Measurements from ENCODE around the gene CENPA.
"Not testable (repeated sequence)": the region's sequence is repeated elsewhere in the genome, so short reads cannot be mapped to it uniquely, and the experiment has no call there.

DNA sequence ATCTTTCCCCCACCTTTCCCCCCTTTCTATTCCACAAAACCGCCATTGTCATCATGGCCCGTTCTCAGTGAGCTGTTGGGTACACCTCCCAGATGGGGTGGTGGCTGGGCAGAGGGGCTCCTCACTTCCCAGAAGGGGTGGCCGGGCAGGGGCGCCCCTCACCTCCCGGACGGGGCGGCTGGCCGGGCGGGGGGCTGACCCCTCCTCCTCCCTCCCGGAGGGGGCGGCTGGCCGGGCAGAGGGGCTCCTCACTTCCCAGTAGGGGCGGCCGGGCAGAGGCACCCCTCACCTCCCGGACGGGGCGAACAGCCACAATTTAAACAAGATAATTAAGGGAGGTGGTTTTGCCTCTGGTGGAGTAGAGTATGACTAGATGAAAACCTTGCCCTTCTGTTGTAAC, 9.3 kb downstream of the CENPA start:
- TF ChIP-seq, protein P1, sequence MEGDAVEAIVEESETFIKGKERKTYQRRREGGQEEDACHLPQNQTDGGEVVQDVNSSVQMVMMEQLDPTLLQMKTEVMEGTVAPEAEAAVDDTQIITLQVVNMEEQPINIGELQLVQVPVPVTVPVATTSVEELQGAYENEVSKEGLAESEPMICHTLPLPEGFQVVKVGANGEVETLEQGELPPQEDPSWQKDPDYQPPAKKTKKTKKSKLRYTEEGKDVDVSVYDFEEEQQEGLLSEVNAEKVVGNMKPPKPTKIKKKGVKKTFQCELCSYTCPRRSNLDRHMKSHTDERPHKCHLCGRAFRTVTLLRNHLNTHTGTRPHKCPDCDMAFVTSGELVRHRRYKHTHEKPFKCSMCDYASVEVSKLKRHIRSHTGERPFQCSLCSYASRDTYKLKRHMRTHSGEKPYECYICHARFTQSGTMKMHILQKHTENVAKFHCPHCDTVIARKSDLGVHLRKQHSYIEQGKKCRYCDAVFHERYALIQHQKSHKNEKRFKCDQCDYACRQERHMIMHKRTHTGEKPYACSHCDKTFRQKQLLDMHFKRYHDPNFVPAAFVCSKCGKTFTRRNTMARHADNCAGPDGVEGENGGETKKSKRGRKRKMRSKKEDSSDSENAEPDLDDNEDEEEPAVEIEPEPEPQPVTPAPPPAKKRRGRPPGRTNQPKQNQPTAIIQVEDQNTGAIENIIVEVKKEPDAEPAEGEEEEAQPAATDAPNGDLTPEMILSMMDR (IDR thresholded peaks at IDR 0.05), result not testable (repeated sequence)
- not testable (repeated sequence) for TF ChIP-seq POLR2A (IDR thresholded peaks at IDR 0.05)
